ENCODE measurements around the gene EEFSEC.

EEFSEC gene

DNA sequence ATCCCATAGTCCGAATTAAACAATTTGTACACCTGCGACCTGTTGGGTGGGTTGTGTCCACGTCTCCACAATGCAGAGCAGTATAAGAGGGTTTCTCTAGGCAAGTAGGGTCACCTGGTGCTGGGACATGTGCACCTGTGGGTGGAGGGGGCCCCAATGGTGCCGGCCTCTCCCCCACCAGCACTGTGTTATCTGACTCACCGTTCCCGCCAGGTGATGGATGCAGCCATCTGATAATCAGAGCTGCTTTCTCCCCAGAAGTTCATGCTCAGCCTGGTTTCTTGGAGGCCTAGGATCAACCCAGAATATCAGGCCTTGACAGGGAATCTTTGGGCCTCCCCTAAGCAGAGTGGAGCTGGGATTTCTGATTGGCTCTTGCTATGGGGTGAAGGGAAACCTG lies 227.4 kb downstream of the EEFSEC start:
- TF ChIP-seq, protein P1, sequence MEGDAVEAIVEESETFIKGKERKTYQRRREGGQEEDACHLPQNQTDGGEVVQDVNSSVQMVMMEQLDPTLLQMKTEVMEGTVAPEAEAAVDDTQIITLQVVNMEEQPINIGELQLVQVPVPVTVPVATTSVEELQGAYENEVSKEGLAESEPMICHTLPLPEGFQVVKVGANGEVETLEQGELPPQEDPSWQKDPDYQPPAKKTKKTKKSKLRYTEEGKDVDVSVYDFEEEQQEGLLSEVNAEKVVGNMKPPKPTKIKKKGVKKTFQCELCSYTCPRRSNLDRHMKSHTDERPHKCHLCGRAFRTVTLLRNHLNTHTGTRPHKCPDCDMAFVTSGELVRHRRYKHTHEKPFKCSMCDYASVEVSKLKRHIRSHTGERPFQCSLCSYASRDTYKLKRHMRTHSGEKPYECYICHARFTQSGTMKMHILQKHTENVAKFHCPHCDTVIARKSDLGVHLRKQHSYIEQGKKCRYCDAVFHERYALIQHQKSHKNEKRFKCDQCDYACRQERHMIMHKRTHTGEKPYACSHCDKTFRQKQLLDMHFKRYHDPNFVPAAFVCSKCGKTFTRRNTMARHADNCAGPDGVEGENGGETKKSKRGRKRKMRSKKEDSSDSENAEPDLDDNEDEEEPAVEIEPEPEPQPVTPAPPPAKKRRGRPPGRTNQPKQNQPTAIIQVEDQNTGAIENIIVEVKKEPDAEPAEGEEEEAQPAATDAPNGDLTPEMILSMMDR (IDR thresholded peaks at IDR 0.05; ENCODE audit: extremely low read depth, missing control alignments): no peak
- no peak for DNase-seq (ENCODE audit: low spot score)

DNA sequence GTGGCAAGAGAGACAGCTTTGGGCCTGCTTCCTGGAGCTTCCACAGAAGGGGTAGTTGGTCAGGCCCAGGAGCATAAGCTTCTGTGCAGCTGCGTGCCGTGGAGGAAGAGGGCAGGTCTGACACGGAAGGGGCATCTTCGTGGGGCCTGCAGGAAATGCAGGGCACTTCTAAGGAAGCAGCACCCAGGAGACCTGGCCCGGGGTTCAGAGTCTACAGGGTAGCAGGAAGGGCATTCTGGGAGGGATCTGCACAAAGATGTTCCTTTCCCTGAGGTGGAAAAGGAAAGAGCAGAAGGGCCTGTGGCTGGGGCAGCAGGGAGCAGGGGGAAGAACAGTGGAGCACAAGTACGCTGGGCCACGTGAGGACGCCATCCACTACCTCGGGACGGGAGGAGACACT lies 228.3 kb downstream of the EEFSEC start:
- TF ChIP-seq, protein P1 (IDR thresholded peaks at IDR 0.05; ENCODE audit: extremely low read depth, missing control alignments): no peak
- DNase-seq (ENCODE audit: low spot score): no peak

DNA sequence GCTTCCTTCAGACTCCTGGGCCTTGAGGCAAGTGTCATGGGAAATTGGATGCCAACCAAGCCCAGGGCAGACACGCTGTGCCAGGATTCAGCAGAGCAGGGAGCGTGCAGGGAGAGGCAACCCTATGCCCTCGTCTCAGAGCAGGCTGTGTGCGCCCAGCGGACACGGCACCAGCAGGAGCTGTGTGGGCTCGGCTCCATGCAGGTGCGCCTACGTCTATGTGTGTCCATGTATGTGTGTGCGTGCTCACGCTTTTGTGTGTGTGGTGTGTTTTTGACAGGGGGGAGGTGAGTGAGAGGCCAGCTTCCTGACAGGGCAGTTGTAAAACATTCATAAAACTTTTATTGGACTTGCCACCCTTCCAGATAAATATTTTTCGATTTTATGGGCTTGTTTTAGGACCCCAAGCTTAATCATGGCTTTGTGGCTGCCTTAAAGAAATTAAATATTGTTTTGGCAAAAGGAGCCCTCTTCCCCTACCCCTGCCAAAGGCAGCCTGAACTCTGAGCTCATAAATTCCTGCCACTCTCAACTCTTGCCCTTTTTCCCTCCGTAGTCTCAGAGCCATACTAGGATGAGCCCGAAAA lies 229.0 kb downstream of the EEFSEC start:
- DNase-seq (ENCODE audit: low spot score): no peak
- TF ChIP-seq, protein P1 (IDR thresholded peaks at IDR 0.05; ENCODE audit: extremely low read depth, missing control alignments): no peak

DNA sequence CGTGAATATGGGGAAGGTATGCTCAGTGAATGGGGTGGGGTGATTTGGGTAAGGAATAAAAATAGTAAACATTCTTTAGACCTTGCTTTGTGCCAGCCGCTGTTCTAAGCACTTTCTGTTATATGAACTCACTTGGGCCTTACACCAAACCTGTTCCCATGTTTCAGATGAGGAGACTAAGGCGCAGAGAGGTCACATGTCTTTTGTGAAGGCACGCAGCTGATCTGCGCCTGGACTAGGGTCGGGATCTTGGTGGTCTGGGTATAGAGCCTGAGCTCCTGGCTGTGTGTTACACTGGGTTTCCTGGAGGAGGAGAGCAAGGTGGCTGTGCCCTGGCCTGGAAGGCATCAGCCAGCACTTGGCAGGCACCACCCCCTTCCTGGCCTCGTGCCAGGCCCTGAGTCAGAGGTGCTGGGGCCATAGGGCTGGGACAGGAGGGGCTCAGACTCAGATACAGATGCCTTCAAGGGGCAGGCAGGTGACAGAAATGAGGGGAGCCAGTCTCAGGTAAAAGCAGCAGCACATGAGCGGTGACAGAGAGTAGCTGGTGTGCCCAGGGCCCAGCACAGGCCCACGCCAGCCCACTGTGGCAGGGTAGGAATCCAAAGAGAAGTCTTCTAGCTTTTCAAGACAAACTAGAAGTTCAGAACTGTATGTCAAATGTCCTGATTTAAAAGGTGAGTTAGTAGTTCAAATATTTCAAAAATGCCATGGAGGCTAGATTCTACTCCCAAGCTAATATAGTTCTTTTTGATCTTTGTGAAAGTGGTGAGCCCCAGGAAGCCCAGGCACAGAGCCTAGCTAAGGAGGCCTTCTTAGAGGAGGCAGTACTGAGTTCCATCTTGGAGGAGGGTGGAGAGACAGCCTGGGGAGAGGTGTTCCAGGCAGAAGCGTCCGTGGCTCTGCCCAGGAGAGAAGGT lies 230.3 kb downstream of the EEFSEC start:
- DNase-seq (ENCODE audit: low spot score): no peak
- TF ChIP-seq, protein P1 (IDR thresholded peaks at IDR 0.05; ENCODE audit: extremely low read depth, missing control alignments): no peak

DNA sequence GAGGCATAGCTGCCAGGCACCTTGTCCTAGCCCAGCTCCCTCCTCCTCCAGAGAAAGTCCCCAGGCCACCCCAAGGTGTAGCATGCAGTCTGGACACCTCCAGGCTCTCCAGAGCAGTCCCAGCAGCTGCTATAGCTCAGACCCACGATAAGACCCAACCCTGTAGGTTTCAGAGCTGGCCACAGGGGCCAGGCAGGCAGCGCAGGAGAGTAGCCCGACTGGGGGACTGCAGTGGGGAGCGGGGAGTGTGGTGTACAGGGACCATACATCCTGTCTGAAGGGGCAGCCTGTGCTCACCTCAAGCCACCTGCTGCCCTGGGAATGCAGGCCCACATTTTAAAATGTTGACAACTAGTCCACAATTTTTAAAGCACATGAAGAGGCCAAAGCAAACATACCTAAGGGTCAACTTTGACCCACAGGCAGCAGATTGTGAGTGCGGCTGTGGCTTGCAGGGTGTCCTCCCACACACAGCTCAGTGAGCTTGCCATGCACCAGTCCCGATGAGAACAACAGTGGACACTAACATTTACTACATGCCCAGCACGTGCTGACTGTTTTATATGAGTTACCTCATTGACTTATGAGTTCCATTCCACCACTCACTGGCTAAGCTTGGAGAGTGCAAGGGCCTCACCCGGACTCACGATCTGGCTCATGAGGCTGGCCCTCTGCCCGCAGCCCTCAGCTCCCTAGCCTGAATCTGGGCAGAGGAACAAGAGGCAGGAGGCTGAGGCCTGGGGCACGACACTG lies 232.0 kb downstream of the EEFSEC start:
- DNase-seq (ENCODE audit: low spot score): no peak
- TF ChIP-seq, protein P1 (IDR thresholded peaks at IDR 0.05; ENCODE audit: extremely low read depth, missing control alignments): no peak

DNA sequence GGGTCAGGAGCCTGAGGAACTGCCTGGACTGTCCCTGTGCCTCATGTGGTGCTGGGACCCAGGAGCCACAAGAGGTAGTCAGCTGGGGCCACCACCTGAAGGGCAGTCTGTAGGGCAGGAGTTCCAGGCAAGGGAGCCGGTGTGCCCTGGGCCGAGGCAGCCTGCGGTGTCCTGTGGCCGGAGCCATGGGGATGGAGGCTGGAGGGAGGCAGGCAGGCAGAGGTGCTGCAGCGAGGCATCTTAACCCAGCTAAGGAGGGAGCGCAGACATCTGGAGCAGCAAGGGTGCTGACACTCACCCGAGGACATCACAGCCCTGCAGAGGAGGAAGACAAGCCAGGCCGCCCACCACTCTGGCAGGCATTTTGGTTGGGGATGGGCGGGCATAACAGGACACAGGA lies 235.7 kb downstream of the EEFSEC start:
- DNase-seq (ENCODE audit: low spot score): no peak
- TF ChIP-seq, protein P1 (IDR thresholded peaks at IDR 0.05; ENCODE audit: extremely low read depth, missing control alignments): no peak

DNA sequence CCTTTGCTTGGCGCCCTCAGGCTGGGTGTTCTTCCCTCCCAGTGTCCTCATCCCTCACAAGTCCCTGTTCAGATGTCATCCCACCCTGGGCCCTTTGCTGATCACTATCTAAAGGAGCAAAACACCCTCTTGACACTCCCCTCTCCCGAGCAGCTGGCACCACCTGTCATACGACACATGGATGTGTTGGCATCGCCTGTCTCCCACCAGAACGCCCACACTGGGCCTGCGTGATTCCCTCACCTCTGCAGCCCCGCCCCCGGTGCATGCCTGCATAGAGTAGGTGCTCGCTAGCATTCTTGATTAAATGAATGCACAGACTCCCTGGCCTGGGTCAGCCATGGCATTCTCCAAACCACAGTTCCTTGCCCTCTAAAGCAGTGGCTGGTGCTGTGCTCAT lies 237.6 kb downstream of the EEFSEC start:
- no peak for DNase-seq (ENCODE audit: low spot score)
- TF ChIP-seq, protein P1 (IDR thresholded peaks at IDR 0.05; ENCODE audit: extremely low read depth, missing control alignments): no peak

Measured in GM20000 (cell line).